HG02852 (cell line): Measurements from ENCODE around the gene EIF4ENIF1.
A peak's percentile ranks its signal among the peaks of the same experiment; 100 is the strongest.
"Not testable (repeated sequence)": the region's sequence is repeated elsewhere in the genome, so short reads cannot be mapped to it uniquely, and the experiment has no call there.

ENCODE experiments used
- ATAC-seq: cut with Tn5 transposase; IDR thresholded peaks from one replicate; pipeline ENCODE4 v1.9.1; 2021; ENCODE audit warnings: mild to moderate bottlenecking, moderate library complexity; ENCODE audit not compliant: unreplicated experiment

Gene EIF4ENIF1, protein sequence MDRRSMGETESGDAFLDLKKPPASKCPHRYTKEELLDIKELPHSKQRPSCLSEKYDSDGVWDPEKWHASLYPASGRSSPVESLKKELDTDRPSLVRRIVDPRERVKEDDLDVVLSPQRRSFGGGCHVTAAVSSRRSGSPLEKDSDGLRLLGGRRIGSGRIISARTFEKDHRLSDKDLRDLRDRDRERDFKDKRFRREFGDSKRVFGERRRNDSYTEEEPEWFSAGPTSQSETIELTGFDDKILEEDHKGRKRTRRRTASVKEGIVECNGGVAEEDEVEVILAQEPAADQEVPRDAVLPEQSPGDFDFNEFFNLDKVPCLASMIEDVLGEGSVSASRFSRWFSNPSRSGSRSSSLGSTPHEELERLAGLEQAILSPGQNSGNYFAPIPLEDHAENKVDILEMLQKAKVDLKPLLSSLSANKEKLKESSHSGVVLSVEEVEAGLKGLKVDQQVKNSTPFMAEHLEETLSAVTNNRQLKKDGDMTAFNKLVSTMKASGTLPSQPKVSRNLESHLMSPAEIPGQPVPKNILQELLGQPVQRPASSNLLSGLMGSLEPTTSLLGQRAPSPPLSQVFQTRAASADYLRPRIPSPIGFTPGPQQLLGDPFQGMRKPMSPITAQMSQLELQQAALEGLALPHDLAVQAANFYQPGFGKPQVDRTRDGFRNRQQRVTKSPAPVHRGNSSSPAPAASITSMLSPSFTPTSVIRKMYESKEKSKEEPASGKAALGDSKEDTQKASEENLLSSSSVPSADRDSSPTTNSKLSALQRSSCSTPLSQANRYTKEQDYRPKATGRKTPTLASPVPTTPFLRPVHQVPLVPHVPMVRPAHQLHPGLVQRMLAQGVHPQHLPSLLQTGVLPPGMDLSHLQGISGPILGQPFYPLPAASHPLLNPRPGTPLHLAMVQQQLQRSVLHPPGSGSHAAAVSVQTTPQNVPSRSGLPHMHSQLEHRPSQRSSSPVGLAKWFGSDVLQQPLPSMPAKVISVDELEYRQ

DNA sequence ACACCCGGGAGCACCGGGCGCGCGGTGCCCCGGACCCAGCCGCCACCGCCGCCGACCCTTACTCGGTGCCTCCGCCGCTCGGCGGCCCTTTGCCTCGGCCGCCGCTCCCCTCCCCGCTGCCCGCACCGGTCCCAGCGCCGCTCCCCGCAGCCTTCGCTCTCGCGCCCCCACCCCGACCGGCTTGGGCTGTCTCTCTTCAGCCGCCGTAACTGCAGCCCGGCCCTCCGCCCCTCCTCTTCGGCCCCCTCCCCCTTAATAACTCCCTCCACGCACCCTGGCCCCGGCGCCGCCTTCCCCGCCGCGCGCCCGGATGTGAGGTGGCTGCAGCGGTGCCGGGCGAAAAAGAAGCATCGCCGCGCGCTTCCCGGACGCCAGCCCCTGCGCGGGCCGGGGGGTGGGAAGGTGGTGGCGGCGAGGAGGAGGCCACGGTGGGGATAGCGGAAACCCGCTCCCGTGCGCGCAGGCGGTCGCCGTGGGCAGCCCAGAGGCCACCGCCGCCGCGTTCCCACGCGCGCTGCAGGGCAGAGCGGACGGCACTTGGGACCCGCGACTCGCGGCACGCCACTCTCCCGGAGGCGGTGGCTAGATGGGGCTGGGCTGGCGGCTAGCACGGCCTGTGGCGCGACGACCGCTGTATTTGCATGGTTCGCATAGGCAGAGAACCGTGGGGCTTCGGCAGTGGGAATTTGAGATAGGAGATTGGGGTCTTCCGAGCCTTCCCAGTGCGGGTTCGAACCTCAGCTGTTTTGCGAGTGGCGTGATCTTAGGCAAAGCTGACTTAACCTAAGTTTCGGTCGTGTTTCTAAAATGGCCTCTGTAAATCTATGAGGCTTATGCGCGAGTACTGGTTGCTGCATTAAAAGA is at the start of gene EIF4ENIF1:
TSS of gene EIF4ENIF1 (minus strand) at position 211 of the 864 bp plus-strand sequence. CDS start 1,124 bp downstream, outside the sequence.
- peak; percentile 49 for ATAC-seq

DNA sequence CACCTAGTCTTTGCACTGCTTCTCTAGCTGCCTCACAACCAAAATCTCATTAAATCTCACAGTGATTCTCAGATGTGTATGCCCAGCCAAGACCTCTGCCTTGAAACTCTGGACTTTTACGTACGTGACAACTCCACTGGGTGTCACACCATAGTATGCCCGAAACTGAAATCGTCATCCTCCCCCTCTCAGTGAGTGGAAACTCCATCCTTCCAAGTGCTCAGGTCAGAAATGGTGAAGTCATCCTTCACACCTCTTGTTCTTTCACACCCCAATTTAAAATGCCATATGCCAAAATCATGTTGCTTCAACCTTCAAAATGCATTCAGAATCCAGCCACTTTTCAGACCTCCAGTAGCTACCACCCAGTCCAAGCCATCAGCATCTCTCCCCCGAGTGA is 49.2 kb upstream of the EIF4ENIF1 start:
- ATAC-seq: no peak

DNA sequence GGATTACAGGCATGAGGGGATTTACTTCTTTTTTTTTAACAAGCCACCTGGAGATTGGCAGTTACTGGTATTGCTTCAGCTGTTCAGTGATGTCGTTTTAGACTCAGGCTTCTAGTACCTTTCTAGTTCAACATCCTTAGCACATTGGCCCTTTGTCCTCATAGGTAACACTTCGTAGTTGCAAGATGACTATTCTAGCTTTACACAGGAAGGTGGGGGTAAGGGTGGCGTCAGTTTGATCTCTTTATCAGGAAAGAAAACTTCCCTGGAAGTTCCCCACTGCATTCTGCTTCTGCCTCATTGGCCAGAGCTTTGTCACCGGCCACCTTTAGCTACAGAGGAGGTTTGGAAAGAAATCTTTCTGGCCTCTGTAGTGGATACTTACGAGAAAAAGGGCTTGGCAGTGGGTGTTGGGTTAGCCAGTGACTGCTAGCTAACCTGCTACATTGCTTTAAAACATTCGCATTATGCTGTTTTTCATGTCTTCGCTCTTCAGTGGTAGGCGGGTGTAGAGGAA is 47.4 kb upstream of the EIF4ENIF1 start:
- ATAC-seq: peak; percentile 76

DNA sequence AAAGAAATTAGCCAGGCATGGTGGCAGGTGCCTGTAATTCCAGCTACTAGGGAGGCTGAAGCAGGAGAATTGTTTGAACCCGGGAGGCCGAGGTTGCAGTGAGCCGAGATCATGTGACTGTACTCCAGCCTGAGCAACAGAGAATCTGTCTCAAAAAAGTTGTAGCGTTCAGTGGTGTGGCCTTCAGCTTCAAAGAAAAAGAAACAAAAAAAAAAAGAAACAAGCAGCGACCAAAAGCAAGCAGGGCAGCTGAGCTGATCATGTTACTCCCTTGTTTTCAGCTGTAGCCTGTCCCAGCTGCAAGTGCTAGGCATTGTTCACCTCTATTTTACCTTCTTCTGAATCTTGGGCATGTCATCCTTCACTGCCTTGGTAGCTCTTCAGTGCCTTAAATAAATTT is 43.7 kb upstream of the EIF4ENIF1 start:
- ATAC-seq: no peak

DNA sequence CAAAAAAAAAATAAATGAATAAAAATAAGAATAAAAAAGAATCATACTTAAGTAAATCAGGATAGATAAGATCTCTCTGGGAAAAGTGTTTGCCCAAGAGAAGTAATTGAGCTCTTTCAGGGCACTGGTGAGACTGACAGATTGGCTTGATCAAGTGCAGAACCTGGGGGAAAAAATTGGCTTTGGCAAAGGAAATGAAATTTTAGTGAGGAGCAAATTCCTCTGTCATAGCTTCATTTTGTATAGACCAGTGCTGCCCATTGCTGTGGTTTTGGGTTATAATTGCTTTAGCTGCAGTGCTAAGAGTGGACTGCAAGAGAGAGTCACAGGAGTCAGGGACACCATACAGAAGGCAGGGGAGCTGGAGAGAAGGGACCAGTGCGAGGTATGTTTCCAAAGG is 42.4 kb upstream of the EIF4ENIF1 start:
- ATAC-seq: no peak

DNA sequence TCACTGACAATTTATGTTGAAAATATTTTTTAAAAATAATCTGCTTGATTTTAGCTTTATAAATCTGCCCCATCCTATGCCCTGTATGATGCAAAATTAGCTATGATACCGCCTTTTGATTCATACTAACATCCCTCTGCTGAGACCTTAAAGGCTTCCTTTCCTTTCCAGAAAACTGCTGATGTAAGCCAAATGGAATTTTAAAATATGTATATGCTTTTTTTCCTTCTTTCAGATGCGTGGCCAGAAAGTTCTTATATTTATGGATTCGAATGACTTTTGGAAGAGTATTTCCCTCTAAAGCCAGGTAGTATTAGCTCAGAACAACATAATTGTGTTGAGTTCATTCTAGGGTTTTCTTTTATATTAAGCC is 41.2 kb upstream of the EIF4ENIF1 start:
- no peak for ATAC-seq

DNA sequence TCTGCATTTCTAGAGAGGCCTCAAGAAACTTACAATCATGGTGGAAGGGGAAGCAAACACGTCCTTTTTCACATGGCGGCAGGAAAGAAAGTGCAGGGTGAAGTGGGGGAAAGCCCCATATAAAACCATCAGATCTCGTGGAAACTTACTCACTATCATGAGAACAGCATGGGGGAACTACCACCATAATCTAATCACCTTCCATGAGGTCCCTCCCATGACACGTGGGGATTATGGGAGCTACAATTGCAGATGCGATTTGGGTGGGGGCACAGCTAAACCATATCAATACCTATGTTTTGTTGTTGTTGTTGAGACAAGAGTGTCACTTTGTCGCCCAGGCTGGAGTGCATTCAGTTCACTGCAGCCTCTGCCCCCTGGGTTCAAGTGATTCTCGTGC is 36.6 kb upstream of the EIF4ENIF1 start:
- no peak for ATAC-seq

DNA sequence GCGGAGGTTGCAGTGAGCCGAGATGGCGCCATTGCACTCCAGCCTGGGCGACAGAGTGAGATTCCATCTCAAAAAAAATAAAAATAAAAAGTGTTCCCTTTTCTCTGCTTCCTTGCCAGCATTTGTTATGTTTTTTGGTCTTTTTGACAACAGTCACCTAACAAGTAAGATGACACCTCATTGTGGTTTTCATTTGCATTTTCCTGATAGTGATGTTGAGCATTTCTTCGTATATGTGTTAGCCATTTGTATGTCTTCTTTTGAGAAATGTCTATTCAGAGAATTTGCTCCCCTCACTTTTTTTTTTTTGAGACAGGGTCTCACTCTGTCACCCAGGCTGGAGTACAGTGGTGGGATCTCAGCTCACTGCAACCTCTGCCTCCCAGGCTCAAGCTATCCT is 34.5 kb upstream of the EIF4ENIF1 start:
- ATAC-seq: not testable (repeated sequence)

DNA sequence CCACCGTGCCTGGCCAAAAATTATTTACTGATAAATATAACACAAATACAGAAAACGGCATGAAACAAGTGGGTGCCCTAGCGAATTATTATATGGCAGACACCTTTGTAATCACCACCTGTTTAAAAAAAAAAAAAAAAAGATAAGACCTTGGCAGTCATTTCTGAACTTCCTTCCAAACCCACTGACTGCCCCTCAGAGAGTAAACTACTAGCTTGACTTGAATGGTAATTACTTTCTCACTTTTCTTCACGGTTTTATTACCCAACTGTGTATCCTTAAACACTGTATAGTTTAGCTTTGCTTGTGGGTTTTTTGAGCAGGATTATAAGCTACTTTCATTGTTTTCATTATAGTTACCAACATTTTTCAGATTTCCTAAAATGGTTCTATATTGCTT is 30.4 kb upstream of the EIF4ENIF1 start:
- ATAC-seq: no peak

DNA sequence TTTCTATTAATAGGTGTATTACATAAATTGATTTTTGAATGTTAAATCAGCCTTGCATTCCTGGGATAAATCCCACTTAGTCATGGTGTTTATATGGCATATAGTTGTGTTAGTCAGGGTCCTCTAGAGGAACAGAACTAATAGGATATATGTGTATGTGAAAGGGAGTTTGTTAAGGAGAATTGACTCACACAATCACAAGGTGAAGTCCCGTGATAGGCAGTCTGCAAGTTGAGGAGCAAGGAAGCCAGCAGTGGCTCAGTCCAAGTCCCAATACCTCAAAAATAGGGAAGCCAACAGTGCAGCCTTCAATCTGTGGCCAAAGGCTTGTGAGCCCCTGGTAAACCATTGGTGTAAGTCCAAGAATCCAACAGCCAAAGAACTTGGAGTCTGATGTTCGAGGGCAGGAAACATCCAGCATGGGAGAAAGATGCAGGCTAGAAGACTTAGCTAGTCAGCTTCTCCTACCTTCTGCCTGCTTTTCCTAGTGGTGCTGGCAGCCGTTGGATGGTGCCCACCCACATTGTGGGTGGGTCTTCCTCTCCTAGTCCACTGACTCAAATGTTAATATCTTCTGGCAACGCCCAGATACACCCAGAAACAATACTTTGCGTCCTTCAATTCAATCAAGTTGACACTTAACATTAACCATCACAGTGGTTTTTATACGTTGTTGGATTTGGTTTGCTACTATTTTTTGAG is 19.6 kb upstream of the EIF4ENIF1 start:
- no peak for ATAC-seq

DNA sequence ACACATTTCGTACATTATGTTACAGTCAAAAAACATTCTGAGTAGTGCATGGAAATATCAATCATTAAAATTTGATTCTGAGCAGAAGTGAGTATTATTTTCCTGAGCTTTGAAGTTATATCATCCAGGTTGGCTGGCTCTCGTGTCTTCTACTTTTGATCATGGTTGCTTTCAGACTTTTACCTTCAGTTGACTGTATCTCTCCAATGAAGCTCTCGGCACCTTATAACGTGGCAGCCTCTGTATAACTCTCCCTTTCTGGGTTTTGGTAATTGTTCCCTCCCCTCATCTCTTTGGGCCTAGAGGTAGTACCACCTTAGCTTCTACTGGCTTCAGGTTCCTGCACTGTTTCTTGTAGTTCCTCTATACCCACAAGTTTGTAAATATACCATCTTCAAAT is 18.9 kb upstream of the EIF4ENIF1 start:
- no peak for ATAC-seq

DNA sequence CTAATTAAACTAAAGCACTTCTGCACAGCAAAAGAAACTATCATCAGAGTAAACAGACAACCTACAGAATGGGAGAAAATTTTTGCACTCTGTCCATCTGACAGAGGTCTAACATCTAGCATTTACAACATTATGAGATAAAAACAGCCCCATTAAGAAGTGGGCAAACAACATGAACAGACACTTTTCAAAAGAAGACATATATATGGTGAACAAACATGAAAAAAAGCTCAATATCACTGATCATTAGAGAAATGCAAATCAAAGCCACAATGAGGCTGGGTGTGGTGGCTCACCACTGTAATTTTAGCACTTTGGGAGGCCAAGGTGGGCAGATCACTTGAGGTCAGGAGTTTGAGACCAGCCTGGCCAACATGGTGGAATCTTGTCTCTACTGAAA is 17.9 kb upstream of the EIF4ENIF1 start:
- ATAC-seq: not testable (repeated sequence)

DNA sequence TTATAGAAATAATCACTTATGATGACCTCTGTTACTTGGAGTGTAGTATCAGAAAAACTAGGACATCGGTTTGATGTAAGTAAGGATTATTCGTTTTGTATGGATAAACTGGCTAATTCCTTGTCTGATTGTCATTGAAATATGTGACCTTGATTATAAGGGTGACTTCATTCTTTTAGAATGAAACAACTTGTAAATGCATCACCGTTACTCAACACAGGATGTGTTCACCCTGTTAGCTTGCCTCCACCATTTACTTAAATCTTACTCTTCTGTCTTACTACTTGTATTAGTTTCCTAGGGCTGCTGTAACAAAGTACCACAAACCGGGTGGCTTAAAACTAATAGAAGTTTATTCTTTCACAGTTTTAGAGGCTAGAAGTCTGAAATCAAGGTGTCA is 14.6 kb upstream of the EIF4ENIF1 start:
- ATAC-seq: no peak

DNA sequence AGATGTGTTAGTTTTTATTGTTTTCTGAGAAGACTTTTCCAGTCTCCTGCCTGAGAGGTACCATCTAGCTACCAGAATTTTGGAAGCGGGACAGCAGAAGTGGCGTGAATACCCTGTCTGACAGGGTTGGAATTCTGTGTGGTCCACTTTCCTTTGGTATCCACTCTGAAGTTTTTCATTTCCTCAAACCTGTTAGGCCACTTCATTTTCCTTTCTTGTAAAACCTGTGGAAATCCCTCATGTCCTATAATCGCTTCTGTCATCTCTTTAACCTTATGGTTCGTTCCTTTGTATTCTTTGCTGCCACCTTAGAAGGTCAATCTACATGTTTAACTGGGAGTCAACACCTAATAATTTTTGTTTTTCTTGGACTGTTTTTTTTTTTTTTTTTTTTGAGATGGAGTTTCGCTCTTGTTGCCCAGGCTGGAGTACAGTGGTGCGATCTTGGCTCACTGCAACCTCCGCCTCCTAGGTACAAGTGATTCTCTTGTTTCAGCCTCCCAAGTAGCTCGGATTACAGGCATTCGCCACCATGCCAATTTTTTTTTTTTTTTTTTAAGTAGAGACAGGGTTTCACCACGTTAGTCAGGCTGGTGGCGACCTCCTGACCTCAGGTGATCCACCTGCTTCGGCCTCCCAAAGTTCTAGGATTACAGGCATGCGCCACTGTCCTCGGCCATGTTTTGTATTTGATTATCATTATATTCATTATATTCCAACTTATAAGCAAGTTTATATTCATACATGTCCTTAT is 13.7 kb upstream of the EIF4ENIF1 start:
- no peak for ATAC-seq

DNA sequence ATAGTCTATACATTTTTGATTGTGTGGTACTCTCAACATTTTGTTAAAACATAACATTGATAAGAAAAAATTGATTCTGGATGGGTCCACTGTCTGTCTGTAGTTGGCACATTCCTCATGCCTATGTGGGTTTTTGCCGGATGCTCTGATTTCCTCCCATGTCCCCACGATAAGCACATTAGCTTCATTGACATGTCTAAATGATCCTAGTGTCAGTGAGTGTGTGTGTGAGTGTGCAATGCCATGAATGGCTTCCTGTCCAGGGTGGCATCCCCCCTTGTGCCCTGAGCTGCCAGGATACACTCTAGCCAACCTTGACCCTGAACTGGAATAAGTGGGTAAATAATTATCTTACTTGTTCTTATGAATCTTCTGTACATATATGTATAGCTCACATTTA is 12.1 kb upstream of the EIF4ENIF1 start:
- ATAC-seq: no peak

DNA sequence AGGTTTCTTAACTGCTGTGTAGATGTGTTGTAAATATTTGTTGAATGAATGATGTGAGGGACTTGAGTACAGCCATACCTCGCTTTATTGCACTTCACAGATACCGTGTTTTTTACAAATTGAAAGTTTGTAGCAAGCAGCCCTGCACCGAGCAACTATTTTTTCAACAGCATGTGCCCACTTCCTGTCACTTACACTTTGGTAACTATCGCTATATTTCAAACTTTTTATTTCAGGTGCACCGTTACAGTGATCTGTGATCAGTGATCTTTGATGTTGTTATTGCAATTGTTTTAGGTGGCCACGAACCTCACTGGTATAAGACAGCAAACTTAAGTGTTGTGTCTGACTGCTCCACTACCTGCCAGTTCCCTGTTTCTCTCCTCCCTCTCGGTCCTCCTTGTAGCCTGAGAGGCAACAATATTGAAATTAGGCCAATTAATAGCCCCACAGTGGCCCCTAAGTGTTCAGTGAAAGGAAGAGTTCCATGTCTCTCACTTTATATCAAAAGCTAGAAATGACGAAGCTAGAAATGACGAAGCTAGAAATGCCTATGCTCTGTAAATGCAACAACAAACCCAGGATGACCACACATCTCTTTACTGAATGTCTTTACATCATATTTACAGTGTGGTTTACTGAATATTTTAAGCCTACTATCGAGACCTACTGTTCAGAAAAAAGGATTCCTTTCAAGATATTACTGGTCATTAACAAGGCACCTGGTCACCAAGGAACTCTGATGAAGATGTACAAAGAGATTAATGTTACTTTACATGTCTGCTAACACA is 7.7 kb upstream of the EIF4ENIF1 start:
- no peak for ATAC-seq

DNA sequence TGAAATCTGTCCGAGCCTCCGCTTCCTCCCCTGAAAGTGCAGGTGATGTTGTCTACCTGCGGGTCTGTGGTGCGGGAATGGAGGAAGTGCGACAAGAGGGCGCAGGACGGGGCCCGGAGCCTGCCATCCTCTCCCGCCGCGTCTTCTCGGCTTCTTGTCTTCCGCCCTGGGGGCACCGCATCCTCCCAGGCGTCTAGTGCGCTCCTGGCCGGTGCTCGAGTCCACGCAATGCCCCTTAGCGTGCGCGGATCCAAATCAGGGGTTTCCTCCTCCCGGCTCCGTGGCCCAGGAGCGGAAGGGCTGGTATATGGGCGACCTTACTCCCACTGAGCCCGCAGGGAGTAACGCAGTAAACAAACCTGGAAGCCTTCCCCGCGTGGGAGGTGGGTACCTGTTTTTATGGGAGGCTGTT is 7.1 kb upstream of the EIF4ENIF1 start:
- peak; percentile 17 for ATAC-seq

DNA sequence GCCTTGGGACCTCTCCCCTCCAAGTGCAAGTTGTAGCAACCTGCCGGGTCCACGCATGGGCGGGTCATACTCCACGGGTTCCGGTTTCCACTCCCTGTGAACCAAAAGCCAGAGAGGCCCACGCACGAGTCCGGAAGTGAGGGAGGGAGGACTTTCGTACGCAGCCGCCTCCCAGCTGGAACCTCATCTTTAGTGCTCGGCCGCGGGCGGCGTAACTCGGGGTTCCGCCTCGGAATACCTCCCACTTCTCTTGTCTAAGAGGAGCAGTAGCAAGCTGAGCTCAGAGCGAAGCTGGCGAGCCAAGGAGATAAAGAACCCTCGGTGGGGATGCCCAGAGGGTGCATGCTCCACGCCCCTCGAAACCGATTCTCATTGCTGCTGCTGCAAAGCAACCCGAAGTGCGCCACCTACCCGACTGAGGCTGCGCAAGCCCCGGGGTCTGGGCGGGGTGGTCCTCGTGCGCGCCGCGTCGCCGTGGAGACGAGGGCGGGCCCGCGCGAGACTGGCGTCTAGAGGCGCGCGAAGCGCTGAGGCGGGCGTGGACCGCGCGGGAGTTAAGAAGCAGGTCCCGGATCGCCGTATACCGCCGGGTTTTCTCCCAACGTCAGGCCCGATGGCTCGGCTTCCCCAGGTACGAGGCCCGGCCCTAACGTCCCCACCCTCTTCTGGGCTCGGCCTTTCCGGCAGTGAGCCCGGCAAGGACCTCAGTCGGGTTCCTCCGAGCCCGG is 6.5 kb upstream of the EIF4ENIF1 start, which contains the start of gene SFI1:
TSS of gene SFI1 (plus strand) at position 530 of the 728 bp plus-strand sequence. CDS start 11,749 bp downstream, outside the sequence.
- peak; percentile 76 for ATAC-seq
